ENCODE measurements around the gene SPANXN4.

The SPANXN4 gene

DNA sequence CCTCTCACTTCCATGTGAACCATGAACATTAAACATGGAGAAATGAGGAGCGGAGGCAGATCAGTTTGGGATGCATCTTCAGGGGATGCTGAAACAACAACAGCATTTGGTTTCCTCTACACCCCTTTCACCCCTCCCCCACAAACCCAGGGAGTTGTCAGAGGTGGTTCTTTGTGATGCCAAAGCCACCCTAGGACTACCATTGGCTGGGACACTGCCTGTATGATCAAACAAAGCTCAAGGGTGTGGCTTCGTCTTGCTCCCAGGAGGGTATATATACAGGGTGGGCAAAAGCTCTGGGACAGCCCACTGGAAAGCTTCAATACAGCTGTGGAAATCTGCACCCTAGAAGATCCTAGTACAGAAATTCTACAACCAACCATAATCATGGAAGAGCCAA is at the start of gene SPANXN4:
Gene SPANXN4, plus strand, starts transcription at position 301 of the 400 bp plus-strand sequence. Its CDS starts 87 bp downstream, at position 388.
- DNase-seq (ENCODE audit: low spot score) = no peak

DNA sequence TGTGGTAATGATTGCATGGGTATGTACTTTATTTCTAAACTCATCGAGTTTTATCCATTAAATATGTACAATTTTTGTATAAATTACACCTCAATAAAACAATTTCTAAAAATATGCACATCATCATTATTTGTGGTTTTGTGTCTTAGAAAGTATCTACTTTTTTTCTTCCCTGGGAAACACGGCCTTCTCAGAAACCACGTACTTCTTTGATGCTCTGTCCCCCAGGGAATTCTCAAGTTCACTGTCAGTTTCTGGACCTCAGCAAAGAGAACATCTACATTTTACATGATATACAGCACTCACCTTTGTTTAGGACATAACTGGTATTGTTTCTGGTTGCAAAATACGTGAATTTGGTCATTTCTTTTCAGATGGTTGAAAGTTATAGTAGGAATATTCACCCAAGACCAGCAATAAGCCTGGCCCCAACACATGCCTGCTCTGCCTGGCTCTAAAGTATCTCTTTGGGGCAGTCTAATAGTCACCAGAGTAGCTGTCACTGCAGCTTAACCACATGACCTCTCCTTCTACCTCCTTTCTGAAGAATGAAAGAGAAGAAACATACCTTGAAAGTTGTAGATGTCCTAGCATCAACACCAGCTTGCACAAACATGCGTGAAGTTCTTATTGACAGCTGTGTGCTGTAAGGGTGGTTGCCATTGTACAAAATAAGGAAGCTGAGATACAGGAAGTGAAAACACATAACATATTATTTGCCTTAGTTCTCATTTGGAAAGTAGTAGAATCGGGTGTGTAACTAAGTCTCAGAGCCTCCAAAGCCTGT is 48.4 kb upstream of the SPANXN4 start:
- DNase-seq (ENCODE audit: low spot score) = no peak

DNA sequence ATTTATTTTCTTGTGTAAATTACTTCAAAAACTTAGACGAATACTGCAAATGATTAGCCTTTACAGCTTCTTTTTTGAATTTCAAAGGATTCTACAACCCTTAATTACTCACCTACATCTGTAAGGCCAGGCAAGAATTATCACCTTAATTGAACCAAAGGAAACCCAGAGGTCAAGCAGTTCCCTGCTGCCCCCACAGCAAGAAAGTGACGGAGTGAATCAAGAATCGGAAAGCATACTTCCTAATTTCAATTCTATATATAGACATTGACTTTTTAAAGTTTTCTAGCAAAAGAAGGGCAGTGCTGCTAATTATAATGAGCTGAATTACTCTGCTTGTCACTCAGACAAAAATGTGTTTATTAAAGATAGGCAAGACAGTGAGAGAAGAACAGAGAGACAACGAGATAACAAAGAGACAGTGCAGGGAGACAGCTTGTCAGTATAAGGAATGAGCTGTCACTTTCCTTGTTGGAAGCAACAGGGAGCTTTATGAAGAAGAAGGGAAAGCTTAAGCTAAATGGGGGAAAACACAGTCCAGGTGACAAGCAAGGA is 47.5 kb upstream of the SPANXN4 start:
- DNase-seq (ENCODE audit: low spot score) = no peak

- no peak for DNase-seq (ENCODE audit: low spot score)
These were observed 43.0 kb upstream of the SPANXN4 start for GRCh38 chrX:142982679-142983078.

GRCh38 chrX:142994988-142995387 is 30.7 kb upstream of the SPANXN4 start:
- no peak for DNase-seq (ENCODE audit: low spot score)

GRCh38 chrX:142998447-142999198 is 27.1 kb upstream of the SPANXN4 start:
- no peak for DNase-seq (ENCODE audit: low spot score)

- DNase-seq (ENCODE audit: low spot score) = no peak
These were observed 26.5 kb upstream of the SPANXN4 start for GRCh38 chrX:142999199-142999701.

- DNase-seq (ENCODE audit: low spot score) = no peak
These were observed 23.5 kb upstream of the SPANXN4 start for GRCh38 chrX:143002206-143002605.

DNA sequence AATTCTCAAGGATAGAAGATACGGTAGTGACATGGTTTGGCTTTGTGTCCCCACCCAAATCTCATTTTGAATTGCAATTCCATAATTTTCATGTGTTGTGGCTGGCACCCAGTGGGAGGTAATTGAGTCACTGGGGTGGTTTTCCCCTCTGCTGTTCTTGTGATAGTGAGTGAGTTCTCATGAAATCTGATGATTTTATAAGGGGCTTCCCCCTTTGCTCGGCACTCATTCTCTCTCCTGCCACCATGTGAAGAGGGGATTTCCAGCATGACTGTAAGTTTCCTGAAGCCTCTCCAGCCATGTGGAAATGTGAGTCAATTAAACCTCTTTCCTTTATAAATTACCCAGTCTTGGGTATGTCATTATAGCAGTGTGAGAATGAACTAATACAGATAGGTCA is 8.5 kb upstream of the SPANXN4 start:
- DNase-seq (ENCODE audit: low spot score) = no peak

DNA sequence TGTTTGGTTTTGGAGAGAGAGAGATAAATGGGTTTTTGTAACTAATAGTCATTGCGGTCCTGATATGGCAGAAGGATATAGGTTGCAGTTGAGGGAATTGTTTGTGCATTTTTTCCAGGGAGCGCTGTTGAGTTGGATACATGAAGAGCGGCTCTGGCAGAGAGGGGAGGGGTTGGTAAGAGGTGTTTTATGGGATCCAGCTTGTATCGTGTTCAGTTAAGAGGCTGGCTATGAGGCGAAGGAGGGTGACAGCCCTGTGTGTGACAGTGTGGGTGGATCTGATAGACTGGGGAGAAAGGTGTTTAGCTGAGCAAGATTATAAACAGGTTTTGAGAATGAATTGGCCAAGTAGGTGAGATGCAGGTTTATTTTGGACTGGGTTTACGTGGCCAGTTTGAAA is 1.5 kb downstream of the SPANXN4 start:
- no peak for DNase-seq (ENCODE audit: low spot score)

- DNase-seq (ENCODE audit: low spot score) = no peak
These were observed 21.8 kb downstream of the SPANXN4 start for GRCh38 chrX:143047511-143047910.

GRCh38 chrX:143058120-143058519 is 32.4 kb downstream of the SPANXN4 start:
- DNase-seq (ENCODE audit: low spot score) = no peak

- DNase-seq (ENCODE audit: low spot score) = no peak
These were observed 55.5 kb downstream of the SPANXN4 start for GRCh38 chrX:143081231-143081630.

DNA sequence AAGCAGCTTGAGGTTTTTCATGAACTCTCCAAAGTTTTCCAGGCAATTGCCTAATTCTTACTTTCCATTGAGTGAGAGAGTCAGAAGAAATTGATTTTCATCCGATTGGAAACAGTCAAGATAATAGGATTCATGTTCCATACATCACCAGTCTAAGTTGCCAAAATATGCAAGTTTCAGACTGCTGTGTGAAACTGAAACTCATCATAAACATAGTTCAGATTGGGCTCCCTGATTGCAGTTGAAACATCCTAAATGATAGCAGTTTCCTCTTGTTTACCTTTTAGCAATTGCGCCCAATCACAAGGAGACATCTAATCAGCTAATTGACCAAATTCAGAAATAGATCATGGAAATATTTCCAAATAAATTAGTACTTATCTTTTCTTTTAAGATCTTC is 56.8 kb downstream of the SPANXN4 start:
- no peak for DNase-seq (ENCODE audit: low spot score)

All from hepatic stellate cell (primary cell).